ENCODE measurements around the gene PSMD1. TPM values are rescaled to one million over a fixed set of nuclear protein-coding genes. Genes with fewer than 3 reads are reported as not detected.
"Not testable (repeated sequence)": the region's sequence is repeated elsewhere in the genome, so short reads cannot be mapped to it uniquely, and the experiment has no call there.

The PSMD1 gene
- total and polyA plus RNA-seq, 2 donors (not counting 3 experiments of a cell fraction or from before 2014, with no cell fraction given), result 163 to 209 TPM

DNA sequence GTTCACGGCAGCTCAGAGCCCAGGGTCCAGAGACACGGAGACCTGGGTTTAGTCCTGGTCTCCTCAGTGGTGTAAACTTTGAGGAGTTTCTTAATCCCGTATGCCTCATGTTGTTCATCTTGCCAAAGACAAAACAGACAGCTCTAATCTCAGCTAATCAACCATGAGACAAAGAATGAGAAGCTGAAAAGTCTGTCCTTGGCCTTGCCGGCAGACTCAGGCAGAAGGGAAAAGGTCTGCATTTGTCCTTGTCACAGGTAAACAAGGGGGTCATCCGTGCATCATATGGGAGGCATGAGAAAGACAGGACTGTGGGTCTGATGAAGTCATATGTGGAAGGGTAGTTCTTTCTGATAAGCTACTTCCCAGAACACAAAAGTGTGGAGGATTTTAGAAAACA, 139.9 kb downstream of the PSMD1 start:
- no peaks in the 10 kb centered on the region for H3K79me2 ChIP-seq (ENCODE audit: control insufficient read depth, insufficient read depth, low read length)
- no peaks in the 10 kb centered on the region for H3K27me3 ChIP-seq (ENCODE audit: control insufficient read depth in 2 of 2, insufficient read depth in 2 of 2, low read length in 2 of 2)
- no peak overlapping the region for H3K9ac ChIP-seq (replicated peaks; ENCODE audit: extremely low read depth, insufficient read depth, low read length)
- no peak overlapping the region for H3K4me3 ChIP-seq (replicated peaks in 1 of 3; ENCODE audit: insufficient read depth in 1 of 3, low read depth in 1 of 3, low read length in 3 of 3)
- H3K4me1 ChIP-seq (ENCODE audit: control insufficient read depth, extremely low read depth, insufficient read depth, low read length), result peaks cover 19% of the 10 kb centered on the region
- no peak overlapping the region for H2AFZ ChIP-seq (ENCODE audit: low read depth, low read length)
- CTCF ChIA-PET, result interaction anchor here (1.2 to 11.0 kb wide), 5 partner anchors 9 to 255 kb away, joined by 3 to 226 read pairs (median 7); no protein-coding TSS in a partner anchor
- no peaks in the 10 kb centered on the region for H3K9me1 ChIP-seq (replicated peaks; ENCODE audit: control insufficient read depth, extremely low read depth, insufficient read depth, low read length)
- no peak for TF ChIP-seq GATA2 (IDR thresholded peaks at IDR 0.05; ENCODE audit: insufficient read depth, insufficient read length, low read depth, low read length)
- TF ChIP-seq, protein P1, sequence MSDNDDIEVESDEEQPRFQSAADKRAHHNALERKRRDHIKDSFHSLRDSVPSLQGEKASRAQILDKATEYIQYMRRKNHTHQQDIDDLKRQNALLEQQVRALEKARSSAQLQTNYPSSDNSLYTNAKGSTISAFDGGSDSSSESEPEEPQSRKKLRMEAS (IDR thresholded peaks at IDR 0.05; ENCODE audit: insufficient read depth, insufficient read length), result no peak
- TF ChIP-seq POLR2A (IDR thresholded peaks at IDR 0.05; ENCODE audit: low read depth, low read length), result no peak
- TF ChIP-seq, protein P2, sequence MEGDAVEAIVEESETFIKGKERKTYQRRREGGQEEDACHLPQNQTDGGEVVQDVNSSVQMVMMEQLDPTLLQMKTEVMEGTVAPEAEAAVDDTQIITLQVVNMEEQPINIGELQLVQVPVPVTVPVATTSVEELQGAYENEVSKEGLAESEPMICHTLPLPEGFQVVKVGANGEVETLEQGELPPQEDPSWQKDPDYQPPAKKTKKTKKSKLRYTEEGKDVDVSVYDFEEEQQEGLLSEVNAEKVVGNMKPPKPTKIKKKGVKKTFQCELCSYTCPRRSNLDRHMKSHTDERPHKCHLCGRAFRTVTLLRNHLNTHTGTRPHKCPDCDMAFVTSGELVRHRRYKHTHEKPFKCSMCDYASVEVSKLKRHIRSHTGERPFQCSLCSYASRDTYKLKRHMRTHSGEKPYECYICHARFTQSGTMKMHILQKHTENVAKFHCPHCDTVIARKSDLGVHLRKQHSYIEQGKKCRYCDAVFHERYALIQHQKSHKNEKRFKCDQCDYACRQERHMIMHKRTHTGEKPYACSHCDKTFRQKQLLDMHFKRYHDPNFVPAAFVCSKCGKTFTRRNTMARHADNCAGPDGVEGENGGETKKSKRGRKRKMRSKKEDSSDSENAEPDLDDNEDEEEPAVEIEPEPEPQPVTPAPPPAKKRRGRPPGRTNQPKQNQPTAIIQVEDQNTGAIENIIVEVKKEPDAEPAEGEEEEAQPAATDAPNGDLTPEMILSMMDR (IDR thresholded peaks at IDR 0.05; ENCODE audit: extremely low read depth in 1 of 2, insufficient read depth in 1 of 2, low read depth in 1 of 2, low read length in 2 of 2), result no peak
- TF ChIP-seq EZH2 (IDR thresholded peaks at IDR 0.05; ENCODE audit: borderline replicate concordance, low read depth, low read length, severe bottlenecking), result no peak
- dilution Hi-C loops (cut with MboI; ENCODE audit: extremely low pct_ligation_motif_present, low sequenced_read_pairs), result no loop called here
- intact Hi-C loops (cut with micrococcal nuclease), result no loop called here
- POLR2A ChIA-PET, result no interaction called here
- DNase-seq (ENCODE audit: low read depth, low spot score), result no peak
- FAIRE-seq, result no peak
- no peak overlapping the region for H3K4me2 ChIP-seq (ENCODE audit: insufficient read depth, low read length)
- H3K27ac ChIP-seq (ENCODE audit: insufficient read depth, low read depth, low read length), result no peak overlapping the region
- H3K36me3 ChIP-seq (ENCODE audit: control insufficient read depth in 2 of 2, extremely low read depth in 1 of 2, insufficient read depth in 2 of 2, low read length in 2 of 2), result no peaks in the 10 kb centered on the region
- no peaks in the 10 kb centered on the region for H4K20me1 ChIP-seq (replicated peaks; ENCODE audit: control insufficient read depth, extremely low read depth, insufficient read depth, low read length)
- no TSS peak for BruUV-seq (replicated peaks)
- H3K9me3 ChIP-seq (replicated peaks; ENCODE audit: control insufficient read depth, insufficient read depth, low read length), result no peaks in the 10 kb centered on the region

DNA sequence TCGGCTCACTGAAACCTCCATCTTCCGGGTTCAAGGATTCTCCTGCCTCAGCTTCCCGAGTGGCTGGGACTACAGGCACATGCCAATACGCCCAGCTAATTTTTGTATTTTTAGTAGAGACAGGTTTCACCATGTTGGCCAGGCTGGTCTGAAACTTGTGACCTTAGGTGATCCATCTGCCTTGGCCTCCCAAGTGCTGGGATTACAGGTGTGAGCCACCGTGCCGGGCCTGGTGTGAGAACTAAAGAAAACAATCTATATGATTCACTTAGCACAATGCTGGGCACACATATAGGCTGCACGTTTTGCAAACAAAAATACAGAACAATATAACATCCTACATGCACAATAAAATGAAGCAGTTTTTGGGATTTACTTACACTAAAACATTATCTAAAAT, 140.5 kb downstream of the PSMD1 start:
- FAIRE-seq; dilution Hi-C loops (cut with MboI; ENCODE audit: extremely low pct_ligation_motif_present, low sequenced_read_pairs): not testable (repeated sequence)

More for the DNA sequence above, 140.5 kb downstream of the PSMD1 start:
- H3K36me3 ChIP-seq (ENCODE audit: control insufficient read depth in 2 of 2, extremely low read depth in 1 of 2, insufficient read depth in 2 of 2, low read length in 2 of 2); H3K4me3 ChIP-seq (replicated peaks in 1 of 3; ENCODE audit: insufficient read depth in 1 of 3, low read depth in 1 of 3, low read length in 3 of 3); H4K20me1 ChIP-seq (replicated peaks; ENCODE audit: control insufficient read depth, extremely low read depth, insufficient read depth, low read length); H3K9ac ChIP-seq (replicated peaks; ENCODE audit: extremely low read depth, insufficient read depth, low read length); DNase-seq (ENCODE audit: low read depth, low spot score); POLR2A ChIA-PET; H3K27me3 ChIP-seq (ENCODE audit: control insufficient read depth in 2 of 2, insufficient read depth in 2 of 2, low read length in 2 of 2); H3K9me1 ChIP-seq (replicated peaks; ENCODE audit: control insufficient read depth, extremely low read depth, insufficient read depth, low read length); H3K27ac ChIP-seq (ENCODE audit: insufficient read depth, low read depth, low read length); intact Hi-C loops (cut with micrococcal nuclease); BruUV-seq (replicated peaks); H3K79me2 ChIP-seq (ENCODE audit: control insufficient read depth, insufficient read depth, low read length); H3K9me3 ChIP-seq (replicated peaks; ENCODE audit: control insufficient read depth, insufficient read depth, low read length); H2AFZ ChIP-seq (ENCODE audit: low read depth, low read length); H3K4me2 ChIP-seq (ENCODE audit: insufficient read depth, low read length): not testable (repeated sequence)
- CTCF ChIA-PET, result interaction anchor here (1.2 to 11.0 kb wide), 5 partner anchors 9 to 254 kb away, joined by 3 to 226 read pairs (median 7); no protein-coding TSS in a partner anchor
- peaks cover 14% of the 10 kb centered on the region for H3K4me1 ChIP-seq (ENCODE audit: control insufficient read depth, extremely low read depth, insufficient read depth, low read length)
